Effector memory CD8-positive, alpha-beta T cell (primary cell): ENCODE data around the gene RAD17.
A peak's percentile ranks its signal among the peaks of the same experiment; 100 is the strongest.
"Not testable (repeated sequence)": the region's sequence is repeated elsewhere in the genome, so short reads cannot be mapped to it uniquely, and the experiment has no call there.

Experiments used
- ATAC-seq: fragments of 150-1000 bp; cut with Tn5 transposase; replicated peaks from 2 replicates; pipeline ENCODE4 v1.10.0; 2021; ENCODE audit warnings: mild to moderate bottlenecking, moderate library complexity
- DNase-seq, 3 experiments: peaks; one replicate each; pipeline ENCODE4 v3.0.0; 2021
- H3K27ac Mint-ChIP-seq, 2 donors: one replicate each; pipeline ENCODE4 v1.8.0; 2022; ENCODE audit warnings: mild to moderate bottlenecking in 2 of 2, mixed read lengths in 2 of 2, moderate library complexity in 2 of 2
- H3K27me3 Mint-ChIP-seq, 2 donors: one replicate each; pipeline ENCODE4 v1.8.0; 2022; ENCODE audit warnings: mixed read lengths in 2 of 2
- H3K36me3 Mint-ChIP-seq: one replicate; pipeline ENCODE4 v1.8.0; 2022; ENCODE audit warnings: mild to moderate bottlenecking, moderate library complexity, mixed read lengths; ENCODE audit not compliant: insufficient read depth
- H3K4me1 Mint-ChIP-seq, 2 donors: one replicate each; pipeline ENCODE4 v1.8.0; 2022; ENCODE audit warnings: low read depth in 2 of 2, mixed read lengths in 2 of 2
- H3K4me3 Mint-ChIP-seq, 2 donors: one replicate each; pipeline ENCODE4 v1.8.0; 2022; ENCODE audit warnings: mild to moderate bottlenecking in 2 of 2, mixed read lengths in 2 of 2, moderate library complexity in 2 of 2
- H3K9me3 Mint-ChIP-seq, 2 donors: one replicate each; pipeline ENCODE4 v1.8.0; 2022; ENCODE audit warnings: mixed read lengths in 2 of 2
- total RNA-seq, 9 experiments: gene quantifications; one replicate each; lab custom pipeline; 2026; lab: John Stamatoyannopoulos, UW

RAD17 gene, protein sequence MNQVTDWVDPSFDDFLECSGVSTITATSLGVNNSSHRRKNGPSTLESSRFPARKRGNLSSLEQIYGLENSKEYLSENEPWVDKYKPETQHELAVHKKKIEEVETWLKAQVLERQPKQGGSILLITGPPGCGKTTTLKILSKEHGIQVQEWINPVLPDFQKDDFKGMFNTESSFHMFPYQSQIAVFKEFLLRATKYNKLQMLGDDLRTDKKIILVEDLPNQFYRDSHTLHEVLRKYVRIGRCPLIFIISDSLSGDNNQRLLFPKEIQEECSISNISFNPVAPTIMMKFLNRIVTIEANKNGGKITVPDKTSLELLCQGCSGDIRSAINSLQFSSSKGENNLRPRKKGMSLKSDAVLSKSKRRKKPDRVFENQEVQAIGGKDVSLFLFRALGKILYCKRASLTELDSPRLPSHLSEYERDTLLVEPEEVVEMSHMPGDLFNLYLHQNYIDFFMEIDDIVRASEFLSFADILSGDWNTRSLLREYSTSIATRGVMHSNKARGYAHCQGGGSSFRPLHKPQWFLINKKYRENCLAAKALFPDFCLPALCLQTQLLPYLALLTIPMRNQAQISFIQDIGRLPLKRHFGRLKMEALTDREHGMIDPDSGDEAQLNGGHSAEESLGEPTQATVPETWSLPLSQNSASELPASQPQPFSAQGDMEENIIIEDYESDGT
- total RNA-seq = 23.5 to 62.9 (median 51.0) reads per million in 9 experiments

DNA sequence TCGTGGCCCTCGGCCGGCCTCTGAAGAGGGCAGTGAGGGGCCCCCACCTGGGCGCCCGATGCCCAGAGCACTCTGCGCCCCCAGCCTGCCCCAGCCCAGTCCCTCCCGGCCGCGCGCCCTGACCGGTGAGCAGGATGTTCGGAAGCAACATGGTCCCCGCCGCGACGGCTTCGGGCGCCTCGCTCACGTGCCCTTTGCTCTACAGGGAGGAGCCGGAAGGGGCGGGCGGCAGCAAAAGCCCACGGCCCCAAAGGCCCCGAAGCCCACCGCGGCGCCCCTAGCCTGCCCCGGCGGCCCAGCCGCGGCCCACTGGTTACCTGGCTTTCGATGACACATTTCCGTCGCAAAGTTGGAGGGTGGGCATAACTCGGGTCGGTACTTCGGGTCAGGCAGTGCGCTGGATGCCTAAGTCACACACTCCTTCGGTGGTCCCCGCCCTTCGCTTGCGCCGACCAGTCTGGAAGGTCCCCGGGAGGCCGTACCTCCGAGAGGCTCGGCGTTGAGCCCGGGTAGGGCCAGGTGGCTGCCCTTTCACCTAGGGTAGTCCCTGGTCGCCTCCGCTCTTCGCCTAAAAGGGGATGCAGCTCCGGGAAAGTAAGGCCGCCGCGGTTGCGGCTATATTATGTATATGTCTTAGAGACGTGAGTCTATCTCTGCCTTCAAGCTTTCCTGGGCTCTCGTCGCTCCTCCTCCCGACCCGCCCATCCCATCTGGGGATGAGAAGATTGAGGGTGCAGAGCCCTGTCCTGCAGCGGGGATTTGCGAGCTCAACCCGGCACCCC lies at the start of gene RAD17, which contains the start of the genes AK6 and TAF9:
Gene RAD17 (plus strand): TSS at position 479 of the 782 bp plus-strand sequence. CDS start 2,391 bp downstream, outside the sequence.
Gene AK6 (minus strand): TSS at position 181 of the 782 bp plus-strand sequence. CDS start 30 bp downstream, at position 151.
Gene TAF9 (minus strand): TSS at position 181 of the 782 bp plus-strand sequence. CDS start 3,783 bp downstream, outside the sequence.
- DNase-seq (peak; percentile 86 to 94 (median 90)), ATAC-seq (peak; percentile 89)
- Mint-ChIP-seq H3K4me1 (peaks cover 15 to 32% of the 10 kb centered on the region in 2 donors), H3K27ac (peak within 1 kb of the TSS; percentile 99), H3K36me3 (peaks cover 50% of the 10 kb centered on the region), H3K27me3 (no peaks in the 10 kb centered on the region), H3K4me3 (peak within 1 kb of the TSS; percentile 86 to 87), H3K9me3 (no peaks in the 10 kb centered on the region)

DNA sequence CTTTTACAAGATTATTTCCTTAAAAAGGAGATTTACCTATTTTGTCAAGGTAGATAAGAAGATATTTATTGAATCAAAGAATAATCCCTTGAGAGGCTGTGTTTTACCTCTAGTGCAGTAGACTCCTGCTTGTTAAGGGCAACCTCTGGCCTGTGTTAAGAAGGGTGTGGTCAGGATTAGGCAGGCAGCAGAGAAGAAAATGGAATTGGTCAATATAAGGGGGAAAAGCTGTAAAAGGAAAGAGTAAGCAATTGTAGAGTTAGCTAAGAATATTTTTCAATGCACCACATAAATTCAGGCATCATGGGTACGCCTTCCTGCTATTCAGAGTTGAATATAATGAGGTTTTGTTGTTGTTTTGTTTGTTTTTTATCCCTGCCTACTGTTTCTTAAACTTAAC lies 43.3 kb upstream of the RAD17 start:
- Mint-ChIP-seq H3K9me3 (no peaks in the 10 kb centered on the region), H3K36me3 (no peaks in the 10 kb centered on the region), H3K4me3 (no peak overlapping the region), H3K27me3 (no peaks in the 10 kb centered on the region), H3K27ac (peak overlapping the region in 1 of 2 donors; percentile 40), H3K4me1 (no peaks in the 10 kb centered on the region)
- no peak for DNase-seq
- no peak for ATAC-seq

DNA sequence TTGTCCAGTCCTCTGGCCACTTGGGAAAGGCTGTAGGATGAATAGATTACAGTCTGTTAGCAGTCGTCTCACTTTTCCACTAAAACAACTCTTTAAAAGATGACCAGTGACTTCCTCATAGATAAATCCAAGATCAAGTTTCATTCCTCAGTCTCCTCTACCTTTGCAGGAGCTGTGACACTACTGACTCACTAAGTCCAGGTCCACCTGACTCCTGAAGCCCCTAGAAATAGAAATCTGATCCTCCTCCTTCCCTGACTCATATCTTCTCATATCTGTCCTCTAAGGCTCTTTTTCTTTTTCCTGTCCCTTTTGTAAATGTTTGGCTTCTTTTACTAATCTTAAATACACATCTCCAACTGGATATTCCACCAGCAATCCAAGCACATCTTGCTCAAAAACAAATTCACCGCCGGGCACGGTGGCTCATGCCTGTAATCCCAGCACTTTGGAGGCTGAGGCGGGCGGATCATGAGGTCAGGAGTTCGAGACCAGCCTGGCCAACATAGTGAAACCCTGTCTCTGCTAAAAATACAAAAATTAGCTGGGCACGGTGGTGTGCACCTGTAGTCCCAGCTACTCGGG lies 39.6 kb upstream of the RAD17 start:
- peaks cover 6 to 11% of the 10 kb centered on the region in 2 donors for H3K4me1 Mint-ChIP-seq
- peaks cover 16% of the 10 kb centered on the region for H3K36me3 Mint-ChIP-seq
- DNase-seq (no peak), ATAC-seq (no peak)
- H3K27me3 Mint-ChIP-seq = no peaks in the 10 kb centered on the region
- no peak overlapping the region for H3K4me3 Mint-ChIP-seq
- H3K9me3 Mint-ChIP-seq = peaks cover 0 to 3% of the 10 kb centered on the region in 2 donors
- no peak overlapping the region for H3K27ac Mint-ChIP-seq

DNA sequence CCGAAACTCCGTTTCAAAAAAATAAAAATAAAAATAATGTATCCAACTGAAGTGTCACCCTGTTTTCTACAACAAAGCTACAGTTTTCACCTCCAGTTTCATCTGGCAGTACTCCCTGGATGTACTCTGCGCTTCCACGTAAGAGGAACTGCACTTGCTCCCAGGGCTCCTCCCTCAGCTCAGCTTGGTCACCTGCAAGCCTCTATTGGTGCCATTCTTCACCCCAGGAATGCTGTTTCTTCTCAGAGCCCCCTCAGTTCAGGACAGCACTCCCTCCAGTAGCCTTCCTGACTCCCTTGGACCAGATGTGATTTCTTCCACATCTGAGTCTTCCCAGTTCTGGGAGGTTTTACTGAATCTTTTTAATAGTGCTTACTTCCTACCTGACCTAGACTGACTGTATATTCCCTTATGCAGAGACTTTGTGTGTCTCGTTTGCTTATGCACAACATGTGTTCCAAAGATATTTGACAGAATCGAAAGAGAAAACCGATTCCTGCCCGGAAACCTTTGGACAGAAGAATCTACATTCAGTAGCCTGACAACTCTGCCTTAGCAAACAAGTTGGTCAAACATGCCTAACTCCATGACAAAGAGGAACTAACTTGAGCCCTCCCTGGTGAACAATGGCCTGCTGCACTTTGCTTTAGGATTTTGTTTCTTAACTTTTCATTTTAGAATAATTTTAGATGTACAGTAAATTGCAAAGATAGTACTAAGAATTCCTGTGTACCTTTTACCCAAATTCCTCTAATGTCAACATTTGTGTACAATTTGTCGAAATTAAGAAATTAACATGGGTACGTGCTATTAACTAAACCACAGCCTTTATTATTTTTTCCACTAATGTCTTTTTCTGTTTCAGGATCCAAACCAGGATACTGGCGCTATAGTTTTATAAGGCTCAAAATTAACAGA lies 37.8 kb upstream of the RAD17 start:
- peak overlapping the region; percentile 90 to 99 for H3K27ac Mint-ChIP-seq
- ATAC-seq = no peak
- H3K27me3 Mint-ChIP-seq = no peaks in the 10 kb centered on the region
- H3K9me3 Mint-ChIP-seq = peaks cover 0 to 3% of the 10 kb centered on the region in 2 donors
- DNase-seq = no peak
- peaks cover 6 to 11% of the 10 kb centered on the region in 2 donors for H3K4me1 Mint-ChIP-seq
- peaks cover 16% of the 10 kb centered on the region for H3K36me3 Mint-ChIP-seq
- peak overlapping the region; percentile 85 to 98 for H3K4me3 Mint-ChIP-seq

DNA sequence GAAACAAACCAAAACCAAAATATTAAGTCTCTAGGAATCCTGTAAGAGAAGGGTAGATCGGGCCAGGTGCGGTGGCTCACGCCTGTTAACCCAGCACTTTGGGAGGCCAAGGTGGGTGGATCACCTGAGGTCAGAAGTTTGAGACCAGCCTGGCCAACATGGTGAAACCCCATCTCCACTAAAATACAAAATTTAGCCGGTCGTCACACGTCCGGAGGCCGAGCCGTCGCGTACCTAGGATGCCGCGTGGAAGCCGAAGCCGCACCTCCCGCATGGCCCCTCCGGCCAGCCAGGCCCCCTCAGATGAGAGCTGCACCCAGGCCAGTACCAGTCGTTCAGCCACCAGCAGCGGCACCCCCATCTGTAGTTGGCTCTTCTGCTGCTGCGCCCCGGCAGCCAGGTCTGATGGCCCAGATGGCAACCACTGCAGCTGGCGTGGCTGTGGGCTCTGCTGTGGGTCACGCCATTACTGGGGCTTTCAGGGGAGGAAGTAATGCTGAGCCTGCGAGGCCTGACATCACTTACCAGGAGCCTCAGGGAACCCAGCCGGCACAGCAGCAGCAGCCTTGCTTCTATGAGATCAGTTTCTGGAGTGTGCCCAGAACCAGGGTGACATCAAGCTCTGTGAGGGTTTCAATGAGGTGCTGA lies 35.8 kb upstream of the RAD17 start:
- not testable (repeated sequence) for ATAC-seq, H3K27me3 Mint-ChIP-seq, DNase-seq, H3K9me3 Mint-ChIP-seq
- Mint-ChIP-seq H3K4me3 (peak overlapping the region in 1 of 2 donors; percentile 85), H3K4me1 (peaks cover 6 to 11% of the 10 kb centered on the region in 2 donors), H3K36me3 (peaks cover 16% of the 10 kb centered on the region), H3K27ac (peak overlapping the region in 1 of 2 donors; percentile 99)

DNA sequence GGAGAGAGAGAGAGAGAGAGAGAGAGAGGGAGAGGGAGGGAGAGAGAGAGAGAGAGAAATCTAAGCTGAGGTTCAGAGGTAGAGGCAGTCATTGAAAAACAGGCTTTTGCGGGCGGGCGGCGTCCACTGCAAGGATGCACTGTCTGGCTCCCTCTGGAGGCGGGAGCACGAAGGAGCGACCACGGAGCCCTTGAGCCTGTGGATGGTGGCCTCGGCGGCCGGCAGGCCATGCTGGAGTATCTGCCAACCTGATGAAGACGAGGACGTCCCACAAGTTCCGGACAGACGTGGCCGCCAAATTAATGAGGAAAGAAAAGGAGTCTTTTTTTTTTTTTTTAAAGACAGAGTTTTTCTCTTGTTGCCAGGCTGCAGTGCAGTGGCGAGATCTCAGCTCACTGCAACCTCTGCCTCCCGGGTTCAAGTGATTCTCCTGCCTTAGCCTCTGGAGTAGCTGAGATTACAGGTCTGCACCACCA lies 34.8 kb upstream of the RAD17 start:
- Mint-ChIP-seq H3K27ac (peak overlapping the region; percentile 47 to 53), H3K4me1 (peaks cover 6 to 11% of the 10 kb centered on the region in 2 donors), H3K27me3 (no peaks in the 10 kb centered on the region), H3K36me3 (peaks cover 16% of the 10 kb centered on the region), H3K9me3 (peaks cover 0 to 3% of the 10 kb centered on the region in 2 donors), H3K4me3 (peak overlapping the region; percentile 7 to 41)
- peak; percentile 64 for ATAC-seq
- peak; percentile 61 to 63 (median 62) for DNase-seq

DNA sequence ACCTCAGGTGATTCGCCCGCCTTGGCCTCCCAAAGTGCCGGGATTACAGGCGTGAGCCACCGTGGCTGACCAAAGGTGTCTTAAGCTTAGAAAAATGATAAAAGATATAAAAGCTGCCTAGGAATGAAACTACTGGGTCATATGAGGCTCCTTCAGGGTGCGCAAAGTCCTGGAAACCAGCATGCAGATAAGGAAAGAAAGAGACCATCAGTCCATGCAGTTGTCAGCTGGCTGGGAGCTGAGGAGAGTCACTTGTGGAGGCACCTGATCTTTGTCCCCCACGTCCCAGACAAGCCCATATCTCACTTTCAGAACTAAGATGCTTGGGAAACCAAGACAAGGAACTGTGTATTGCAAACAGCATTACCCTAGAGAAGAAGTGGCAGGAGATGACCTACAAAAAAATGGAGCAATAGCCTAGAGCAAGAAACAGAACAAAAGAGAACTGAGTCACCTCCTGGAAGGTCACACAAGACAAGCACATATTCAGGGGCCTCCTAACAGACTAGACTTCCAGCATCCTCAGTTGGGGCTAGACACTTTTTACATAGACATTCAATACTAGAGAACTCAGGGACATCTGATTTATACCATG lies 34.2 kb upstream of the RAD17 start:
- Mint-ChIP-seq H3K9me3 (peaks cover 0 to 3% of the 10 kb centered on the region in 2 donors), H3K27ac (peak overlapping the region in 1 of 2 donors; percentile 24), H3K36me3 (peaks cover 16% of the 10 kb centered on the region), H3K27me3 (no peaks in the 10 kb centered on the region), H3K4me3 (no peak overlapping the region), H3K4me1 (peaks cover 6 to 11% of the 10 kb centered on the region in 2 donors)
- DNase-seq = no peak
- ATAC-seq = no peak

DNA sequence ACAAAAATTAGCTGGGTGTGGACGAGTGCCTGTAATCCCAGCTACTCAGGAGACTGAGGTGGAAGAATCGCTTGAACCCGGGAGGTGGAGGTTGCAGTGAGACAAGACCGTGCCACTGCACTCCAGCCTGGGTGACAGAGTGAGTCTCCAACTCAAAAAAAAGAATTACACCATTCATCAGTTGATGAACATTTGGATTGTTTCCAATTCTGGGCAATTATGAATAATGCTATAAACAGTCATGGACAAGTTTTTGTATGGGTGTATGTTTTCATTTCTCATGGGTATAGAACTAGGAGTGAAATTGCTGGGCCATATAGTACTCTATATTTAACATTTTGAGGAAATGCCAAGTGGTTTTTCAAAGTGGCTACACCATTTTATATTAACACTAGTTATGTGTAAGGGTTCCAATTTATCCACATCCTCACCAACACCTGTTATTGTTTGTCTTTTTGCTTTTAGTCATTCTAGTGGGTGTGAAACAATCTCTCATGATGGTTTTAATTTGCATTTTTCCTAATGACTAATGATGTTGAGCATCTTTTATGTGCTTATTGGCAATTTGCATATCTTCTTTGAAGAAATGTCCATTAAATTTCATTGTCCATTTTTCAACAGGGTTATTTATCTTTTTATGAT lies 28.0 kb upstream of the RAD17 start:
- no peak for ATAC-seq

DNA sequence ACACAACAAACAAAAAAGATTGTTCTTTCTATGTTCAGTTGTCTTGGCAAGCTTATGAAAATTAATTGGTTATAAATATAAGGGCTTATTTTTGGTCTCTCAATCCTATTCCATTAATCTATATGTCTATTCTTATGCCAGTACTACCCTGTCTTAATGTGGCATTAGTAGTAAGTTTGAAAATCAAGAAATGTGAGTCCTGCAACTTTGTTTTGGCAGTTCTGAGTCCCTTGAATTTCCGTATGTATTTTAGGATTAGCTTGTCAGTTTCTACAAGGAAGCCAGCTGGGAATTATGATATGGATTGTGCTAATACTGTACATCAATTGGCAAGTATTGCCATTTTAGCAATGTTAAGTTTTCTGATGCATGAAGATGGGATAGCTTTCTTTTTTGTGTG lies 26.5 kb upstream of the RAD17 start:
- ATAC-seq (no peak), DNase-seq (no peak)
- no peaks in the 10 kb centered on the region for H3K9me3 Mint-ChIP-seq
- no peaks in the 10 kb centered on the region for H3K36me3 Mint-ChIP-seq
- no peaks in the 10 kb centered on the region for H3K27me3 Mint-ChIP-seq
- no peak overlapping the region for H3K4me3 Mint-ChIP-seq
- H3K27ac Mint-ChIP-seq = no peak overlapping the region
- no peaks in the 10 kb centered on the region for H3K4me1 Mint-ChIP-seq

More for the DNA sequence above, 28.0 kb upstream of the RAD17 start:
- no peaks in the 10 kb centered on the region for H3K9me3 Mint-ChIP-seq
- no peak overlapping the region for H3K4me3 Mint-ChIP-seq
- no peak for DNase-seq
- H3K27ac Mint-ChIP-seq = no peak overlapping the region
- no peaks in the 10 kb centered on the region for H3K4me1 Mint-ChIP-seq
- H3K27me3 Mint-ChIP-seq = no peaks in the 10 kb centered on the region
- H3K36me3 Mint-ChIP-seq = no peaks in the 10 kb centered on the region

DNA sequence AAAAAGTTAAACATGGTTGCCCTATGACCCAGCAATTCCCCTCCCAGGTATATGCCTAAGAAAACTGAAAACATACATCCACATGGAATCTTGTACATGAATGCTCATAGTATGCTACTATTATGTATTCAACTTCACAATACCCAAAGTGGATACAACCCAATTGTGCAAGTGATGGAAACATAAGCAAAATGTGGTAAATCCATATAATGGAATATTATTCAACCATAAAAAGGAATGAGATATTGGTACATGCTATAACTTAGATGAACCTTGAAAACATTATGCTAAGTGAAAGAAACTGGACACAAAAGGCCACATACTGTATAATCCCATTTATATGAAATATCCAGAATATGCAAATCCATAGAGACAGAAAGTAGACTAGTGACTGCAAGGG lies 19.0 kb upstream of the RAD17 start:
- no peak for DNase-seq

DNA sequence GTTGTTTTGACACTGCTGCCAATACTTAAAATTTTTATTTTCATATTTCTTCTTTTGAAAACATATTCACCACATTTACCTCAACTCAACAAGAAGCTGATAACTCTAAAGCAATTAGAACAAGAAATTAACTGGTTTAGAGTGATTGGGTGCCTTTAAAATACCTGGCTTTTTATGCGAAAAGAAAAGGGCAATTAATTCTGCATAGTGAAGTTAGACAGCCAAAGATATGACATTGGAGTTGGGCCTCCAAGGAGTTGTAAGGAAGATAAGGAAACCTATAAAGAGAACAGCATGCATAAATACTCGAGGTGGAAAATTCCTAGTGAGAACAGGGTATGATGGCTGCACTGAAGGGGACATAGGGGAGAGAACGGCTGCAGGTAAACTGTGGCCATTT lies 9.9 kb upstream of the RAD17 start:
- no peaks in the 10 kb centered on the region for H3K27me3 Mint-ChIP-seq
- peaks cover 7 to 31% of the 10 kb centered on the region in 2 donors for H3K4me1 Mint-ChIP-seq
- DNase-seq (no peak), ATAC-seq (no peak)
- H3K36me3 Mint-ChIP-seq = peaks cover 45% of the 10 kb centered on the region
- no peaks in the 10 kb centered on the region for H3K9me3 Mint-ChIP-seq
- H3K27ac Mint-ChIP-seq = peak overlapping the region in 1 of 2 donors; percentile 47
- H3K4me3 Mint-ChIP-seq = no peak overlapping the region

More for the DNA sequence above, 19.0 kb upstream of the RAD17 start:
- Mint-ChIP-seq H3K9me3 (no peaks in the 10 kb centered on the region), H3K27me3 (no peaks in the 10 kb centered on the region), H3K27ac (no peak overlapping the region), H3K4me3 (no peak overlapping the region), H3K36me3 (peaks cover 24% of the 10 kb centered on the region), H3K4me1 (peaks cover 0 to 7% of the 10 kb centered on the region in 2 donors)
- ATAC-seq = no peak
